ENCODE data around the gene SNAPC5. TPM values are rescaled to one million over a fixed set of nuclear protein-coding genes. Genes with fewer than 3 reads are reported as not detected.

The SNAPC5 gene
- total and polyA plus RNA-seq, 12 donors: 28.5 to 48.8 (median 33.9) TPM

- peaks cover 0 to 100% (median 17%) of the 10 kb centered on the region in 9 donors for H3K36me3 ChIP-seq
- no peaks in the 10 kb centered on the region for H3K9me3 ChIP-seq
- no peak overlapping the region for H3K4me3 ChIP-seq
- no peak for TF ChIP-seq CTCF (IDR thresholded peaks at IDR 0.05)
- H3K27ac ChIP-seq: peak overlapping the region in 1 of 10 donors; percentile 41
- H3K4me1 ChIP-seq: peaks cover 0 to 14% (median 5%) of the 10 kb centered on the region in 9 donors
- no peaks in the 10 kb centered on the region for H3K27me3 ChIP-seq
- intact Hi-C loops (cut with DNase I): loop anchor here in 1 of 10 donors (10.0 kb wide), 1 partner anchor 84 kb away; no protein-coding TSS in a partner anchor
- 78 to 81% methylated on average over 6 of the region's 6 CpGs for WGBS, 2 donors
- DNase-seq (no peak), ATAC-seq (peak in 1 of 8 donors; percentile 47)
Observed at GRCh38 chr15:66489179-66489791, 8.3 kb downstream of the SNAPC5 start.

DNA sequence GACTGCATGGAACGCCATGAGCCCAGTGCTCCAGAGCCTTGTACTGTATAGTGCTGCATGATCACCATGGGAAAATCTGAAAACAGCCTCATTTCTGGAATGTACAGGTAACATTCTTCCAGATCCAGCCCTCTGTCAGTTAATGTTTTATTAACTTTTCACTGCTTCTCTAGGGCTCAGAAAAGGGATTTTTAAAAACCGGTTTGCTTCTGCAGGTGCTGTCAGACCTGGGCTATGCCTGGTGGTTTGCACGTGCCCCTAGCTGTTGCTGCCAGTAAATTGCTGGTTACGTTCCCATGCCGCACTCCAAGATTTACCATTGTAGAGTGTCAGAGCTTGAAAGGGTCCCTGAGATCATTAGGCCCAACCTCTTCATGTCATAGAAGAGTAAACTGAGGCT is 9.0 kb downstream of the SNAPC5 start:
- H3K4me1 ChIP-seq: peaks cover 0 to 13% (median 5%) of the 10 kb centered on the region in 9 donors
- peaks cover 0 to 93% (median 13%) of the 10 kb centered on the region in 9 donors for H3K36me3 ChIP-seq
- H3K27ac ChIP-seq: no peak overlapping the region
- no peaks in the 10 kb centered on the region for H3K9me3 ChIP-seq
- H3K4me3 ChIP-seq: no peak overlapping the region
- no peak for TF ChIP-seq CTCF (IDR thresholded peaks at IDR 0.05)
- ATAC-seq (no peak), DNase-seq (no peak)
- H3K27me3 ChIP-seq: no peaks in the 10 kb centered on the region
- 95 to 97% methylated on average over 5 of the region's 5 CpGs for WGBS, 2 donors
- intact Hi-C loops (cut with DNase I): loop anchor here in 1 of 10 donors (10.0 kb wide), 1 partner anchor 84 kb away; no protein-coding TSS in a partner anchor

DNA sequence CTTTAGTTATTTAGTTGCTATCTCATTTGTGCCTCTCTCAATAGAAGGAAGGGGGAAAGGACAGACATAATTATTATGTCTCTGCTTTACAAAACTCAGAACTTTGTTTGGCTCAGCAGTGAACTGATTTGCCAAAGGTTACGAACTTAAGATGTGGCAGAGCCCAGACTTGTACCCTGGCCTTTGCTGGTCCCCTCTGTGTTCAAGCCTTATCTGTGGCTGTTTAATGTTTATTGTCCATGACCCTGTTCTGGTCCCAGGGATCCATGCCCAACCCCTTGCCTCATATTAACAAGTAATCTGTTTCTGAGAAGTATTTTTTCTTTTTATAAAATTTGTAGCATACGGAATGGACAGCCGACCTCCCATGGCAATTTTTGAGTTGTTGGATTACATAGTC is 10.7 kb downstream of the SNAPC5 start:
- Histone ChIP-seq H3K4me3 (no peak overlapping the region), H3K36me3 (peaks cover 0 to 92% (median 13%) of the 10 kb centered on the region in 9 donors), H3K27ac (no peak overlapping the region), H3K27me3 (no peaks in the 10 kb centered on the region), H3K4me1 (peaks cover 0 to 22% (median 8%) of the 10 kb centered on the region in 9 donors), H3K9me3 (no peaks in the 10 kb centered on the region)
- DNase-seq (no peak), ATAC-seq (no peak)
- intact Hi-C loops (cut with DNase I): loop anchor here in 1 of 10 donors (10.0 kb wide), 1 partner anchor 82 kb away; no protein-coding TSS in a partner anchor
- WGBS, 2 donors: 92 to 100% methylated on average over 3 of the region's 3 CpGs
- TF ChIP-seq CTCF (IDR thresholded peaks at IDR 0.05): no peak

- TF ChIP-seq CTCF (IDR thresholded peaks at IDR 0.05): no peak
- H3K9me3 ChIP-seq: no peaks in the 10 kb centered on the region
- ATAC-seq (no peak), DNase-seq (no peak)
- no peak overlapping the region for H3K27ac ChIP-seq
- intact Hi-C loops (cut with DNase I): loop anchor here in 1 of 10 donors (10.0 kb wide), 1 partner anchor 80 kb away; no protein-coding TSS in a partner anchor
- WGBS, 2 donors: 93 to 97% methylated on average over 5 of the region's 5 CpGs
- no peak overlapping the region for H3K4me3 ChIP-seq
- H3K27me3 ChIP-seq: no peaks in the 10 kb centered on the region
- H3K4me1 ChIP-seq: peaks cover 0 to 16% (median 7%) of the 10 kb centered on the region in 9 donors
- H3K36me3 ChIP-seq: peaks cover 0 to 81% (median 8%) of the 10 kb centered on the region in 9 donors
Observed at GRCh38 chr15:66484539-66485112, 12.9 kb downstream of the SNAPC5 start.
